Measurements from ENCODE around the gene EBPL.
"Not testable (repeated sequence)": the region's sequence is repeated elsewhere in the genome, so short reads cannot be mapped to it uniquely, and the experiment has no call there.

EBPL gene

DNA sequence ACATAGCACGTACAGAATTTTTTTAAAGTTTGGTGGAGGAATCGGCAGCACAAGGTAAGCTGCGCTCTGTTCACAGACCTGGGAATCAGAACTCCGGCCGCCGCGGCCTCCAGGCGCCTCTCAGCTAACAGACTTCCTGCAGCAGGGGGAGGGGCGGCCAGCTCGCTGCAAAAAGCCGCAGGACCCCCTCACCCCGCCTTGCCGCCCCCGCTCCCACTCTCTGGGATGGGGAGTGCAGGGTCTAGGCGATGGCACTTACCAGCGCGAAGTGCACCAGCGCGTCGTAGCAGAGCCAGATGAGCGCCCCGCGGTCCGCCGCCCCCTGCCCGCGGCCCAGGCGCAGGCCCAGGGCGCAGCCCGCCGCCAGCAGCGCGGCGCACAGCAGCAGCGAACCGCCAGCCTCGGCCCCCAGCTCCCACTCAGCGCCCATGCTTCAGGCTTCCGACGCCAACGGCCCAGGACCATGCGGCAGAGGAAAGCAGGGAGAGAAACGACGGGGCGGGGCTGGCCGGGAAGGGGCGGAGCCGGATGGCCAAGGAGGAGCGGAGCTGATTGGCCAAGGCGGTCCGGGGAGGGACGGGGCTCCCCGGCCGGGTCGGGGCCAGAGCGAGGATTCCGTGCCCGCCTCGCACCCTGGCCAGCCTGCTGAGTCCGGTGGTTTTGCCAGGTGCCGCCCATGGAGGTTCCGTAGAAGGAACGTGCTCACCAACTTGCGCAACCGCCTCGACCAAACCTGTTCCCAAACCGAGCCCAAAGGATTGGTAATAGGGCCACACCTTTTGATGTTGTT, at the start of gene EBPL:
Gene EBPL (minus strand): TSS at position 492 of the 790 bp plus-strand sequence. CDS start 62 bp downstream, at position 430.
- peak; percentile 97 for DNase-seq

DNA sequence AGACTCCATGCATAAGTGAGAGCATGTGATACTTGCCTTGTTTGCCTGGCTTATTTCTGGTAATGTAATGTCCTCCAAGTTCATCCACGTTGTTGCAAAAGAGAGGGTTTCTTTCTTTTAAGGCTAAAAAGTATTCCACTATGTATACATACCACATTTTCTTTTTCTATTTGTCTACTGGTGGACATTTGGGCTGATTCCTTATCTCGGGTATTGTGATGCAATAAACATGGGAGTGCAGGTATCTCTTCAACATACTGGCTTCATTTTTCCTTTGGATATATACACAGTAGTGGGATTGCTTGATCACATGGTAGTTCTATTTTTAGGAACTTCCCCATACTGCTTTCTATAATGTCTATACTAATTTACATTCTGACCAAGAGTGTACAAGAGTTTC, 49.6 kb upstream of the EBPL start:
- no peak for DNase-seq

DNA sequence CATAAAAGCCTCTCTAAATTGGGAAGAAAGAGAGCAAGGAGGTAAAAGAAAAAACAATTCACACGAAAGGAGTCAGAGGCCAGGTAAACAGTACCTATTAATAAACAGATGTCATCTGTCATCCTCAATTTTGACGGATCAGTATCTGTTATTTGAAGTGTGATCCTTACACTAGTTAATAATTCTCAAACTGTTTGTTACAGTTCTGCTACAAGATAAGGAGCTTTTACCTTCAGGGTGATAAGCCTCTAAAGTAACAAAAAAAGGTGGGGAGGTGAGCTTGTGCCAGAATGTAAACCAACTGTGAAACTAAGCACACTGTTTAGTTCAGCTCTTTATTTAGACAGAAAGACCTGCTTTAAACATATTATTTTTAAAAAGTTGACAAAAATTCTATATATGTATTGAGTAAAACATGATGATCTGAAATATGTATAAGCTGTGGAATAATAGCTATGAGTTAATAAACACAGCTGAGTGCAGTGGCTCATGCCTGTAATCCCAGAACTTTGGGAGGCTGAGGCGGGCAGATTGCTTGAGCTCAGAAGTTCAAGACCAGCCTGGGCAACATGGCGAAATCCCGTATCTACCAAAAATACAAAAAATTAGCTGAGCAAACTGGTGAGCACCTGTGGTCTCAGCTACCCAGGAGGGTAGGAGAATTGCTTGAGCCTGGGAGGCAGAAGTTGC, 48.4 kb upstream of the EBPL start:
- no peak for DNase-seq

DNA sequence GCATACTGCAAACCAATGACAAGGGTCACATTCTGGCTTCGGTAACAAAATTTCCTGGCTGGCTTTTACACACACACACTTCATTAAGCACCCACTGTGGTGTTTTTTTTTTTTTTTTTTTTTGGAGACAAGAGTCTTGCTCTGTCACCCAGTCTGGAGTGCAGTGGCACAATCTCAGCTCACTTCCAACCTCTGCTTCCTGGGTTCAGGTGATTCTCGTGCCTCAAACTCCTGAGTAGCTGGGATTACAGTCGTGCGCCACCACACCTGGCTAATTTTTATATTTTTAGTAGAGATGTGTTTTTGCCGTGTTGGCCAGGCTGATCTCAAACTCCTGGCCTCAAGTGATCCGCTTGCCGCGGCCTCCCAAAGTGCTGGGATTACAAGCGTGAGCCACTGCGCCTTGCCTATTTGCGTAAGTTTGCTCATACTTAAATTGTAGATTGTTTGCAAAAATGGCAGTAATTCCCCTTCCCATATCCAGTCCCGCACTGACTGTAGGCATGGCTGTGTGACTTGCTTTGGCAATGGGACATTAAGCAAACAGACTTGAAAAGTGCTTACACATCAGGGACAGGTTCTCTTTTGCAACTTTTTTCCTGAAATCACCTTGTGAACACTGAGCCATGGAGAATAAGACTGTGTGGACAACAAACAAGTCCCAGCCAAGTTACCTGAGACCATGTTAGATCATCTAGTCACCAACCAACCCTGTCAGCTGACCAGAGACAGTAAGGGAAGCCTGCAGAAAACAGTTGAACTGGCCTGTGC, 42.1 kb upstream of the EBPL start:
- no peak for DNase-seq

DNA sequence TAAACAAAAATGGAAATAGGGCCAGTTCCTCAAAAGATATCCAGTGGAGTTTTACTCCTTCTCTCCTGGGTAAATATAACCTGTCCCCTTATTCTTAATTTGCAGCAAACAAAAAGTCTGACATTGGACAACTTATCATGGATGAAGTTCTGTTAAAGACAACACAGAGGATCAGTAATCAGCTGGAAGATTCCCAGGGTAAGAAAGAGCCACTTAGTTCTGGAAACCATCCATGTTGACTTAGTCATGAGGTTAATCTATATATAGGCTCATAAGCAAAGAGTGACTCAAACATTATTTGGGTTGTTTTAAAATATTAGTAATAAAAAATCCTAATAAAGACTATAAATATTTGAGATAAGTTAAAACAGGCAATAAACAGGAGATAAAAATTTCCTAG, 40.5 kb upstream of the EBPL start:
- DNase-seq, result no peak

DNA sequence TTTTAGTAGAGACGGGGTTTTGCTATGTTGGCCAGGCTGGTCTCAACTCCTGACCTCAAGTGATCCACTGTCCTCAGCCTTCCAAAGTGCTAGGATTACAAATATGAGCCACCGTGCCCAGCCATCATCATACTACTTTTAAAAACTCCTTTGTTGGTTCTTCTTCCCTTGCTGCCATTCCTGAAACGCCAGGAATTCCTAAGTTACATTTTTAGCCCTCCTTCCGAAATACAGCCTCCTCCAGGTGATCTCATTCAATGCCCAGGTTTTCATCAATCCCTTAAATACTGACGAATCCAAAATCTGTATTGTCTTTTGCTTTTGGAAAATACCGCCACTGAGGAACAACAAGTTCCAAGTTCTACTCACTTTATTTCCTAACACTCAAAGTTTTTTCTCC, 25.3 kb upstream of the EBPL start:
- no peak for DNase-seq

DNA sequence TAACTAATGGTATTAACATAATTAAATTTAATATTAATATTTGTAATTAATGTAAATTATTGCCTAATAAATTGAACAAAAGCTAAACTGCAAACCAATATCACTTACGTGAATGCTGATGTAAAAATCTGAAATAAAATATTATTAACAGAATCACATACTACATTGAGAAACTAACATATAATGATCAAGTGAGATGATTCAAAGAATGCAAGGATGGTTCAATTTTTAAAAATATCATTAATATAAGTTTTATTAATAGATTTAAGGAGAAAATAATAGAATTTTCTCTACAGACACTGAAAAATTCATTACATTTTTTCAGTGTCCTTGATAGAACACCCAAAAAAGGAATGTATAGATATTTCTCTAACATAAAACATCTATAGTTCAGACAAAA, 23.5 kb upstream of the EBPL start:
- DNase-seq, result no peak

DNA sequence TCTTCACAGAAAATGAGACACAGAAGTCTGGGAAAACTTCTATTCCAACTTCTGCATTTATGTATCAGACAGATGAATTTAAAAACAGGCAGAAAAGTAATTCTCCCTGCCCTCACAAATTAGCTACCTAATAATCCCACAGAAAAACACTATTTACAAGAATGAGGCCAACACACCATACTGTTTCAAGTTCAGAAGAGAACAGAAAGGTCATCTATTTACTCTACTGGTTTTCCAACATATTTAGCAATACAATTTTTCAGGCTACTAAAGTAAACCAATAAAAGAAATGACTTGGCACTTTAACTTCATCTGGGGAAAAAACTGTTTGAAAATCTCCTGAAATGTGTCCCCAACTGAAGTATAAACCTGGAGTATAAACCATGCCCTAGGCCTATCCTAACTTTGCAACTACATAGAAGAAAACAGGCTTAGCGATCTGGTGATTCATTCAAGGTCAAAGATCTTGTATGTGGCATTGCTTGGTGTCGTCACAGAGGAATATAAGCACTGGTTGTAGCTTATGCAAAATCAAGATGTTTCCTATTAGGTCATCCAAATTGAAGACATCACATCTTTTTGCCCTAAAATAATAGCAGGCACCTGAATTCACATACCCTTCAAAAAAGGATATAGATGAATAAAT, 20.1 kb upstream of the EBPL start:
- no peak for DNase-seq

DNA sequence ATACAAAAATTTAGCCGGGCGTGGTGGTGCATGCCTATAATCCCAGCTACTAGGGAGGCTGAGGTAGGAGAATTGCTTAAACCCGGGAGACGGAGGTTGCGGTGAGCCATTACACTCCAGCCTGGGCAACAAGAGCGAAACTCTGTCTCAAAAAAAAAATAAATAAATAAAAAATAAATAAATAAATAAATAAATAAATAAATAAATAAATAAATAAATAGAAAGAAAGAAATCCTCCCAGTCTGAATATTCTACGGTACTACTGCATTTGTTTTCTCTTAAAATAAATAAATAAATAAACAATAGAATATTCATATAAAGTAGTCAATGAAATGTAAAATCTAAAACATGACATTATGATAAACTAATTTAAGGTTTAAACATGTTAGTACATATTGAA, 13.0 kb upstream of the EBPL start:
- not testable (repeated sequence) for DNase-seq

DNA sequence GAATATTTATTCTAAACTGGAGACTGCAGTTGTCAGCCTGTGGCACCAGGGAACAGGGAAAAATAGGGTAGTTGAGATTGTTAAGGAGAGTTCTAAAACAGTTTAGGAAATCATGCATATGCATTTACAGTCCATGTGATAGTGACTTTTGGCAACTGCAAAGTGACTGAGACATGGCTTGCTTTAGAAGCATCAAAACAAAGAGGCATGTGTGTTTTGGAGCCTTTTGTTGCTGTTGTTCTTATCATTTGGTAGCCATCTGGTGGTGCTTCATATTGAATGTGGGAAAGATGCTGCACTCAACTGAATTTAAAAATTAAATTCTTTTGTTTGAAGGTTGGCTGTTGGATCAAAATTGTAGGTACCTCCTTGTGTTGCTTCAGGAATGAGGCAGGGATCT, 10.2 kb upstream of the EBPL start:
- DNase-seq, result no peak

DNA sequence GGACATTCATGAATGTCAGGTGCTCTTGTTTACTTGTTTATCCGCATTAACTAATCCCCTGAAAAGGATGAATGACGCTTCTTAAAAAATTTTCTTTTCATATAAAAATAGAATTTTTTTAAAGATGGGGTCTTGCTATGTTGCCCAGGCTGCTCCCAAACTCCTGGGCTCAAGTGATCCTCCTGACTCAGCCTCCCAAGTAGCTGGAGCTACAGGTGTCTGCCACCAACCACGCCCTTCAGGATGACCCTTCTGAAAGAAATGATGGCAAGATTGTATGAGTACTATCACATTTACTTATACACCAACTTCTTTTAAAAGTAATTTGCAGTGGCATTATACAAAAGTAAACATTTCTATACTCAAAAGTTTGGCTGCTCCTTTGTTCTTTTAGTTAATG, 6.2 kb upstream of the EBPL start:
- no peak for DNase-seq

DNA sequence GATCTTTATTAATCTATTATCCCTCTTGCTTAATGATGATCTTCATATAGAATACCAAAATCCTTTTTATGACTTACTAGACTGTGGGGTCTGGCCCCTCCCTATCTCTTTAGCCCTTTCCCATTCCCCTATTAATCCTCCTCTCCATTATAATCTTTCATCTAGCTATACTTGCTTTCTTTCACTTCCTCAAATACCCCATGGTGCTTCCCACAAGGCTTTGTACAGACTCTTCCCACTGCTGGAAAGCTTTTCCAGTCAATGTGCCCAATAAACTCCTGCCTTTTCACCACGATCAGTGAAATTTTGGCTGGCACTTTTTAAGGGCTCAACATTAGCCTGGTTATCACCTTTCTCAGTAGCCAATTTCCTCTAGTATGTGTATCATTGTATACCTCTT, 3.2 kb upstream of the EBPL start:
- DNase-seq, result no peak

DNA sequence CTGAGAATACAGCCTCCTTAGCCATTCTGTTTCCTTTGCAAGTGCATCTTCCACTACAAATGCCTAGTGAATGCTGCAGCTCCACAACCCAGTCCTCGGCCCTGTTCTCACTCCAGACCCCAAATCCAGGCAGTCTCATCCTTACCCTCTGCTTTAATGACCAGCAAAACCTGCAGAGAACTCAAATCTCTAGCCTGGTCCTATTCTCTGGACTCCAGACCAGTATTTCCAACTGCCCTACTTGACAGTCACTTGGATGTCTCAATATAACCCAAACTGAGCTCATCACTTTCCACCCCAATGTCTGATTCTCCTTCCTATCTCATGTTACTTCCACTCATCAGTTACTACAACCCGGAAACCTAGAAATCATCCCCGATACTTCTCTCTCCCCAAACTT, 2.6 kb upstream of the EBPL start:
- no peak for DNase-seq

DNA sequence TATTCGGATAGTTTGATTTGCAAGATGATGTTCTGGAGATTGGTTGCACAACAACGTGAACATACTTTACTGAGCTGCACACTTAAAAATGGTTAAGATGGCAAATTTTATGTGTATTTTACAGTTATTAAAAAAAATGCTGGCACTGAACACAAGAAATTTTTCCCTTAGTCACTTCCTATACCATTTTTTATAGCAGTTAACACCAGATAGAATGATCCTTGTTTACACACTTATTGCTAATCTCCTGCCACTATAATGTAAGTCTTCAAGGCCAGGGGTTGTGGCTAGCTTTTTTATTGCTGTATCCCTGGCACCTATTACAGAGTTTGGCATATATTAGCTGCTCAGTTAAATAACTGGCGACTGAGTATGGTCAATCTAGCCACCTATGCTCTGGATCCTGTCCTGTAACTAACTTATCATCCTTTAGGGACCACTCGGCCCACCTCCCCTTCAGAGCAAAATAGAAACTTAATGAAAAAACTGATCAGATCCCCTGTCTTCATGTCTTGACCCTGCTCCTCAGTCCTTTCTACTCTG, 2.0 kb upstream of the EBPL start:
- no peak for DNase-seq

DNA sequence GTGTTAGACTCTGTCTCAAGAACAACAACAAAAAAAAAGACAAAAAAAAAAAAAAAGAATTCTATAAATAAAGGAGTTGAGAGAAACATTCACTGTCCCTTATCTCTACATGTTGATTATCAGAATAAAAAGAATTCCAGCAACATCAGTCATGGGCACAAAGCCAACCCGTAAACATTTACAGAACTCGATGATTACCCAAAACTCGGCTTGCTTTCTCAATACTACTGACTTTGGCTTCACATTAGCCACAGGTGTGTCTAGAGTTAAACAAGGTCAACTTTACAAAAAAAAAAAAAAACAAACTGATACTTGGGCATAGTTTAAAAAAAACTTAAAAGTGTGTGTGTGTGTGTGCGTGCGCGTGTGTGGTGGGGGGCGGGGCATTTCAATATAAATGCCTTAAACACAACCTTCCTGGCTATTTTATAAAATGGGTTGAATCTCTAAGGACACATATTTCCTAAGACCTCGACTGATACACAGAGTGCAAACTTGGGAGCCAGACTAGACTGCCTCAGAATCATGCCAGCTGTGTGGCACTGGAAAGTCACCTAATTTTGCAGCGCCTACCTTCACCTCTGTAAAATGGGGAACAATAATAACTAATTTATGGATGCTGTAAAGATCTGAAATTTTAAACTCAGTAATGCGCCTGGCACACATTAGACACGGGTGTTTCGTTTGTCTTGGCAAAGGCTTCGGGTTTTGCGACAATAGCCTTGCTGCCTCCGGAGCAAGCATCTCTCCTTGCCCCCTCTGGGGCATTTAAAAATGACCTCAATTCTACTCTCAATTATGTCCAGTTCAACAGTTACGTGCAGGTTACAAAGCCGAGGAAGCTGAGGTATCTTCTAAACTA, 922 bp downstream of the EBPL start:
- DNase-seq, result no peak

DNA sequence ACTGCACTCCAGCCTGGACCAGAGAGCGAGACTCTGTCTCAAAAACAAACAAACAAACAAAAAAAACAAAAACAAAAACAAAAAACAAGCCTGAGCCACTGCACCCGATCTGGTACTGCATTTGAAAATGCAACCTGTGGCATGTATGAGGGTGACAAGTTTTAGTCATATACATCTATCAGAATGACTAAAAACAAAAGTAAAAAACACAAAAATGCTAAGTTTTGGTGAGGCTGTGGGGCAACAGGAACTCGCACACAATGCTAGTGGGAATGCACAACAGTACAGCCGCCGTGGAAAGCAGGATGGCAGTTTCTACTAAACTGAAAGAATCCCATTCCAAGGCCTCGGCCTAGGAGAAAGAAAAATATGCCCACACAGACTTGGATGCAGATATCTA, 7.8 kb downstream of the EBPL start:
- DNase-seq, result peak; percentile 36

DNA sequence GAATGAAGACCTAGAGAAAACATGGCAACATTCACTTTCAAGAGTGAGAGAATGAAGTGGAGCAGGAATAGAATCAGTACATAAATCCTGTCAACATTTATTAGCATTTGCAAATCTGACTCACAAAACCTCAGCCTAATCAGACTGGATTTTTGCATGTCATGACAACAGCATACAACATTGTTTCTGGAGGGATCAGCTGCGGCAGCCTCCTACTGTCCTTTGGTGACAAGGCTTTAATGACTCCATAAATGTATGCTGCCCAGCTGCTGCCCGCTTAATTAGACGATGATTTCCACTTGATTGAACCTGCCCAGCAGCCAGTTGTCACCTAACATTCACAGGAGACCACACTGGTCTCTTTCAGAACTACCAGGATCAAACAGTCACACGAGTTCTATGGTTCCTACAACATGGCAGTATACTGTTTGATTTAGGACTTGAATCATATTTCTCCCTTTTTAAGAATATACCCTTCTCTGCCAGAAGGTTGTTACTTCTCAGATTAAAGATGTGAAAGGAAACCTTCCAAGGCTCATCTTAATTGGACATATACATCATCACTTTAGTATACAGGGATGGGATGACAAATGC, 9.3 kb downstream of the EBPL start:
- no peak for DNase-seq

DNA sequence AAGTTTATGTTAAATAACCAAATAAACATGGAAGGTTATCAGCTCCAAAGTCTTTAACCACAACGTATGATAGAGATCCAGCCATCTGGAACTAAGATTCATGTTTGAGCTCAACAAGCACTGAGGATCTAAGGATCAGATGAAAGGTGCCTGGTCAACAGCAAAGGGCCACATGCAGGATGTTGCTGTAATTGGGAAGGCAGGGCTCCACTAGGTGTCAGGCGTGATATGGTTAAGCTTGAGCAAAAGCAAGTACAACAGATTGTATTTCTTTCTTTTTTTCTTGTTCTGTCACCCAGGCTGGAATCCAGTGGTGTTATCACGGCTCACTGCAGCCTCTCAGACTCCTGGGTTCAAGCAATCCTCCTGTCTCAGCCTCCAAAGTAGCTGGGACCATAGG, 12.0 kb downstream of the EBPL start:
- DNase-seq, result no peak

DNA sequence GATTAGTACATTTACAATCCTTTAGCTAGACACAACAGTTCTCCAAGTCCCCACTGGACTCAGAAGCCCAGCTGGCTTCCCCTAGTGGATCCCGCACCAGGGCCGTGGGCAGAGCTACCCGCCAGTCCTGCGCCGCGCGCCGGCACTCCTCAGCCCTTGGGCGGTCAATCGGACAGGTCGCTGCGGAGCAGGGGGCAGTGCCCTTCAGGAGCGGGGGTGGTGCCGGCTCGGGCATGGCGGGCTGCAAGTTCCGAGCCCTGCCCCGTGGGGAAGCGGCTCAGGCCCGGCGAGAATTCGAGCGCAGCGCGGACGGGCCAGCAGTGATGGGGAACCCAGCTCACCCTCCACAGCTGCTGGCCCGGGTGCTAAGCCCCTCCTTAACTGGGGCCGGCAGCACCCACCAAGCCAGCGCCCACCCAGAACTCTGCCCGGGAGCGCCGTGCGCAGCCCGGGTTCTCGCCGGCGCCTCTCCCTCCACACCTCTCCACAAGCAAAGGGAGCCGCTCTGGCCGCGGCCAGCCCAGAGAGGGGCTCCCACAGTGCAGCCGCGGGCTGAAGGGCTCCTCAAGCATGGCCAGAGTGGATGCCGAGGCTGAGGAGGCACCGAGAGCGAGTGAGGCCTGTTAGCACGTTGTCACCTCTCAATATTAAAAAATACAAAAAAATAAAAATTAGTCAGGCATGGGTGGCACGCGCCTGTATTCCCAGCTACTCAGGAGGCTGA, 12.9 kb downstream of the EBPL start:
- no peak for DNase-seq

DNA sequence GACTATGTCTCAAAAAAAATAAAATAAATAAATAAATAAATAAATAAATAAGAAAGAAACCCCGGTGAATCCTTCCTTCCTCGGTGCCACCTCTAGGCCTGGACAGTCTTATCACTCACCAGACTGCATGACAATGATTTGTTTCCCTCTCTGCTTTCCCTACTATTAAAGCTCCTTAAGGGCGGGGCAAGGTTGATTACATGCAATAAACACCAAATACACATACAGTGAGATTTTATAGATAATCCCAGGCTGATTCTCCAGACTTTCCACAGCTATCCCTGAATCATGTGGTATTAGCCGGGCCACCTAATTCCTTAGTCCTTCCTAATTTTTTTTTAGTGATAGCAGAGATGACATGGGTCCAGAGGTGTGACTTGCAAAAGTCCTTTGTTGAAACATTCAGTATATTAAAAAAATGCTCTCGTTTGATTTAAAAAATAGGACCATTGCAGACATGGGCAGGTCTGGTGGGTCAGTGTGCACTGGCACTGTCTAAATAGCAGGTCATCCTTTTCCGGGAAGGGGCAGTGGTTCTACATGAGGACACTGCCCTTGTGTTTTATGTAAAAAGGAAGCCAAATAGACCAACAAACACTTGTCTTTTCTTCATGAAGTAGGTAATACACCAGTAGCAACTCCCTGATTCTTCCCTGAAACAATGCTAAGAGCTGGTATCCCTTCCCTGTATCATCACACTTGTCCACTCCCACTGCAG, 14.5 kb downstream of the EBPL start:
- no peak for DNase-seq
